A549 (cell line): ENCODE measurements around the gene CEMIP2. TPM values are rescaled to one million over a fixed set of nuclear protein-coding genes. Genes with fewer than 3 reads are reported as not detected.
"Not testable (repeated sequence)": the region's sequence is repeated elsewhere in the genome, so short reads cannot be mapped to it uniquely, and the experiment has no call there.

ENCODE experiments used
- ATAC-seq, 2 experiments: fragments of 200-7000 bp in 1 of 2; fragments of >200 bp in 1 of 2; cut with Nextera tagmentation in 1 of 2; cut with Tn5 transposase in 1 of 2; 3 replicates each; pipeline versions ENCODE4 v1.8.0 to v1.9.1; 2018 to 2020; ENCODE audit warnings: mild to moderate bottlenecking in 1 of 2, moderate library complexity in 1 of 2
- CTCF ChIA-PET: fragments of 300-600 bp; sonication (Branson Sonifier 250); formaldehyde crosslinking; extraction: SDS; loops from one replicate; lab custom pipeline; 2021; ENCODE audit warnings: antibody characterized with exemption, inconsistent platforms; lab: Yijun Ruan, JAX
- POLR2A ChIA-PET: fragments of 350-600 bp; formaldehyde crosslinking; extraction: SDS; loops from one replicate; lab custom pipeline; 2021; ENCODE audit warnings: antibody characterized with exemption, inconsistent platforms; lab: Yijun Ruan, JAX
- DNase-seq, 2 experiments: peaks; one replicate each; pipeline versions ENCODE4 v3.0.0 to v3.0.0-alpha.2; 2011 to 2016; ENCODE audit warnings: low read depth in 1 of 2, low spot score in 1 of 2
- FAIRE-seq: peaks from 2 replicates; lab custom pipeline; 2011; peaks lifted over from hg19 to GRCh38; lab: Jason Lieb, UNC
- H3K27ac ChIP-seq, 2 experiments: fragments of >200 bp; sonication (Bioruptor Twin); formaldehyde crosslinking; 3 replicates each; pipeline ENCODE4 v1.5.1; 2016 to 2017
- H3K4me1 ChIP-seq: fragments of >200 bp; sonication (Bioruptor Twin); formaldehyde crosslinking; 3 replicates; pipeline ENCODE4 v1.6.1; 2016
- H3K4me2 ChIP-seq: fragments of >200 bp; sonication (Bioruptor Twin); formaldehyde crosslinking; 3 replicates; pipeline ENCODE4 v1.6.1; 2016
- H3K4me3 ChIP-seq: fragments of >200 bp; sonication (Bioruptor Twin); formaldehyde crosslinking; 3 replicates; pipeline ENCODE4 v1.5.1; 2016
- H3K9me3 ChIP-seq: fragments of >200 bp; sonication (Bioruptor Twin); formaldehyde crosslinking; 3 replicates; pipeline ENCODE4 v1.6.1; 2016
- CBX2 ChIP-seq: fragments of 200-600 bp; sonication (generic); IDR thresholded peaks from 2 replicates; pipeline ENCODE4 v1.6.1; 2016; ENCODE audit warnings: low read depth, mild to moderate bottlenecking, borderline replicate concordance
- CHD2 ChIP-seq: fragments of 150-350 bp; IDR thresholded peaks from 2 replicates; pipeline ENCODE4 v1.6.1; 2014; ENCODE audit warnings: low read length; ENCODE audit not compliant: partially characterized antibody
- CTCF ChIP-seq: fragments of >200 bp; sonication (Bioruptor Twin); formaldehyde crosslinking; IDR thresholded peaks from 3 replicates; pipeline ENCODE4 v1.5.1; 2016
- FOSB ChIP-seq: fragments of 250-450 bp; sonication (Bioruptor Pico); IDR thresholded peaks from 2 replicates; pipeline ENCODE4 v1.5.0; 2020; ENCODE audit warnings: mild to moderate bottlenecking, moderate library complexity
- FOSL2 ChIP-seq, 2 experiments: fragments of 450-650 bp in 1 of 2; fragments of >200 bp in 1 of 2; sonication (Bioruptor Twin) in 1 of 2; formaldehyde crosslinking; IDR thresholded peaks; 2 replicates each; pipeline versions ENCODE4 v1.5.0 to v1.6.1; 2016 to 2020; ENCODE audit warnings: mild to moderate bottlenecking in 1 of 2, moderate library complexity in 1 of 2
- HOXB13 ChIP-seq: fragments of 250-450 bp; sonication (Bioruptor Pico); IDR thresholded peaks from 2 replicates; pipeline ENCODE4 v1.5.0; 2020; ENCODE audit warnings: low read depth, mild to moderate bottlenecking, moderate library complexity
- JUN ChIP-seq, 2 experiments: fragments of >200 bp; sonication (Bioruptor Twin); formaldehyde crosslinking; IDR thresholded peaks; 2 replicates in 1 of 2; 3 replicates in 1 of 2; pipeline ENCODE4 v1.6.1; 2016 to 2017
- JUNB ChIP-seq: fragments of >200 bp; sonication (Bioruptor Twin); formaldehyde crosslinking; IDR thresholded peaks from 2 replicates; pipeline ENCODE4 v1.6.1; 2016
- MAFK ChIP-seq: fragments of 450-650 bp; IDR thresholded peaks from 2 replicates; pipeline ENCODE4 v1.6.1; 2014; ENCODE audit not compliant: partially characterized antibody
- MYC ChIP-seq: IDR thresholded peaks from 2 replicates; pipeline ENCODE4 v1.6.1; 2012; ENCODE audit warnings: mild to moderate bottlenecking, inconsistent platforms, low read length, improper control_type of control experiment, borderline replicate concordance
- NPAS2 ChIP-seq: fragments of 250-450 bp; sonication (Bioruptor Pico); IDR thresholded peaks from 2 replicates; pipeline ENCODE4 v1.8.0; 2022; ENCODE audit warnings: mild to moderate bottlenecking, moderate library complexity, borderline replicate concordance
- PHF8 ChIP-seq: fragments of 200-600 bp; sonication (generic); IDR thresholded peaks from 2 replicates; pipeline ENCODE4 v1.6.1; 2016; ENCODE audit warnings: low read depth, mild to moderate bottlenecking, antibody characterized with exemption, moderate library complexity, borderline replicate concordance
- POLR2A ChIP-seq: IDR thresholded peaks from 2 replicates; pipeline ENCODE4 v1.6.1; 2012; ENCODE audit warnings: mild to moderate bottlenecking, low read length
- REST ChIP-seq: fragments of 200-600 bp; sonication (generic); IDR thresholded peaks from 2 replicates; pipeline ENCODE4 v1.6.1; 2016; ENCODE audit warnings: antibody characterized with exemption, mild to moderate bottlenecking, moderate library complexity
- RNF2 ChIP-seq: fragments of 200-600 bp; sonication (generic); IDR thresholded peaks from 2 replicates; pipeline ENCODE4 v1.6.1; 2016; ENCODE audit warnings: low read depth, mild to moderate bottlenecking, antibody characterized with exemption, moderate library complexity, borderline replicate concordance
- SMC3 ChIP-seq: fragments of >200 bp; sonication (Bioruptor Twin); formaldehyde crosslinking; IDR thresholded peaks from 3 replicates; pipeline ENCODE4 v1.6.1; 2018; ENCODE audit warnings: inconsistent platforms
- SREBF2 ChIP-seq: fragments of 450-650 bp; IDR thresholded peaks from 2 replicates; pipeline ENCODE4 v1.6.1; 2014; ENCODE audit warnings: mild to moderate bottlenecking, moderate library complexity
- ZC3H11A ChIP-seq: fragments of 450-650 bp; IDR thresholded peaks from 2 replicates; pipeline ENCODE4 v1.6.1; 2014; ENCODE audit warnings: antibody characterized with exemption, mild to moderate bottlenecking
- ZFP36 ChIP-seq: fragments of 450-650 bp; IDR thresholded peaks from 2 replicates; pipeline ENCODE4 v1.6.1; 2014; ENCODE audit warnings: borderline replicate concordance; ENCODE audit not compliant: partially characterized antibody
- ZNF302 ChIP-seq: fragments of 250-450 bp; sonication (Bioruptor Pico); IDR thresholded peaks from 2 replicates; pipeline ENCODE4 v1.9.0; 2021; ENCODE audit warnings: inconsistent platforms, mild to moderate bottlenecking, moderate library complexity
- WGBS: methylation state at CpG from one replicate; pipeline ENCODE4 v1.1.6; 2017; ENCODE audit errors: missing lambda C conversion rate; 5-methylcytosine and 5-hydroxymethylcytosine counted together
- polyA plus RNA-seq, 4 experiments: library from polyadenylated mRNA; depleted of rRNA in 3 of 4; stranded (reverse); fragments of >200 nt; fragmentation: RNase III in 1 of 4; extraction: RNeasy Plus Mini Kit Qiagen cat#74134 plus additional on column Dnase treatment in 1 of 4; gene quantifications; 2 replicates in 3 of 4; 3 replicates in 1 of 4; pipeline ENCODE4 v1.2.3, GENCODE V29; 2011 to 2017

The CEMIP2 gene
- polyA plus RNA-seq, 2 of the 4 experiments (the other 2 are of a cell fraction): 146 to 161 TPM

- WGBS: 41% methylated on average over 2 of the region's 2 CpGs
- Histone ChIP-seq H3K4me2 (no peak overlapping the region), H3K4me1 (peaks cover 30% of the 10 kb centered on the region), H3K27ac (peak overlapping the region in 1 of 2 experiments; percentile 13; a peak in 1 of 6 replicates), H3K4me3 (no peak overlapping the region), H3K9me3 (no peaks in the 10 kb centered on the region)
- DNase-seq: no peak
- ChIA-PET CTCF (interaction anchor here (0.5 to 1.9 kb wide), 2 partner anchors 9 to 23 kb away, joined by 3 to 6 read pairs; no protein-coding TSS in a partner anchor), POLR2A (no interaction called here)
- FAIRE-seq: no peak
- TF ChIP-seq REST (no peak), SMC3 (no peak), CTCF (no peak), CBX2 (no peak), FOSL2 (IDR thresholded peaks at IDR 0.05) (no peak), FOSL2 (CRISPR knock-in tag; IDR thresholded peaks at IDR 0.05) (no peak), NPAS2 (CRISPR knock-in tag) (no peak), SREBF2 (no peak), RNF2 (no peak)
- ATAC-seq: no peak
Measured at GRCh38 chr9:71663216-71663615, 105.1 kb downstream of the CEMIP2 start.

GRCh38 chr9:71662082-71662481 lies 106.2 kb downstream of the CEMIP2 start:
- no peak for DNase-seq
- ATAC-seq: peak in 1 of 2 experiments; percentile 15; a peak in 1 of 6 replicates
- CTCF ChIA-PET: no interaction called here

GRCh38 chr9:71657276-71657675 lies 111.0 kb downstream of the CEMIP2 start:
- 70% methylated on average over 4 of the region's 4 CpGs for WGBS
- DNase-seq, CTCF ChIA-PET, H3K27ac ChIP-seq, H3K4me2 ChIP-seq, FAIRE-seq, ATAC-seq, H3K4me3 ChIP-seq, POLR2A ChIA-PET, H3K9me3 ChIP-seq: not testable (repeated sequence)
- peaks cover 17% of the 10 kb centered on the region; the same call in 2 of the 3 replicates for H3K4me1 ChIP-seq

More at GRCh38 chr9:71662082-71662481, 106.2 kb downstream of the CEMIP2 start:
- H3K4me3 ChIP-seq: no peak overlapping the region
- 50% methylated on average over 3 of the region's 3 CpGs for WGBS
- H3K4me2 ChIP-seq: peak overlapping the region; percentile 45
- H3K9me3 ChIP-seq: no peaks in the 10 kb centered on the region
- FAIRE-seq: no peak
- POLR2A ChIA-PET: no interaction called here
- TF ChIP-seq CHD2 (no peak), FOSB (CRISPR knock-in tag) (no peak), JUN (IDR thresholded peaks at IDR 0.05) (no peak), POLR2A (no peak), MAFK (no peak), MYC (no peak), ZNF302 (CRISPR knock-in tag) (no peak), ZFP36 (no peak), ZC3H11A (no peak), JUNB (no peak), HOXB13 (CRISPR knock-in tag) (no peak), PHF8 (no peak)
- H3K4me1 ChIP-seq: peaks cover 30% of the 10 kb centered on the region
- no peak overlapping the region for H3K27ac ChIP-seq
